Stimulated activated CD4-positive, alpha-beta T cell treated with anti-CD3 and anti-CD28 coated beads, Interleukin-1b, Interleukin-23, amount 100 ng/mL, for 48 hours (primary cell): Measurements from ENCODE around the gene TMEM192.
"Not testable (repeated sequence)": the region's sequence is repeated elsewhere in the genome, so short reads cannot be mapped to it uniquely, and the experiment has no call there.

Experiments
- DNase-seq: peaks from one replicate; pipeline ENCODE4 v3.0.0-alpha.2; 2020

TMEM192 gene

DNA sequence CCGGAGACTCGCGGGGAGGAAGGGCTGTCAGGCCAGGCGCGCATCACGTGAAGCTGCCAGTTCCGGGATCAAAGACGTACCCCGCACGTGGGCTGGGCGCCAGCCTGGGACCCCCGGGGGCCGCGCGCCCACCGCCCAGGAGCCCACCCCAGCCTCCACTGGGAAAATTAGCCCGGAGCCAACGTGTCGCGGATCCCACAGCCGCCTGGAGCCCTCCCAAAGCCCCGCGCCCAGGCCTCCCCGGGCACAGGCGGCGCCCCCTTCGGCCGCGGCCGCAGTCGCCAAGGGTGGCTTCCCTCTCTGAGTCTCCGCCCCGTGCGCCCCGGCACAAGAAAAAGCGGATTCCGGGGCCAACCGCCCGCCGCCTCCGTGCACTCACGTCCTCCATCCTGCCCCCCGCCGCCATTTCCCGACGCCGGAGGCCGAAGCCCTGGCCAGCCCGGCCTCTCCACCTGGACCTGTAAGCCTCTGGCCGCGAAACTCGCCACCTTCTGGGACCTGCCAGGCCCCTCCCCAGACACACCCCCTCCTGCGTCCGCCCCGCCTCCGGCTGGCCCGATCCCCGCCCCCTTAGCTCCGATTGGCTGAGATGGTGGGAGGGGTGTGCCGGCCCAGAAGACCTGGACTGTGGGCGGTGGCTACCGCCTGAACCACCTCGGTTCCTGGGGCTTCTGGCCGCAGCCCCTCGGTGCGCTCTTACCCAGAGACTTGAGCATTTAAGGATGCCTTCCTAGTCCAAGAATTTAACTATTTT, at the start of gene TMEM192:
Gene TMEM192, minus strand, starts transcription at position 493 of the 754 bp plus-strand sequence. Its CDS starts 87 bp downstream, at position 406.
- peak; percentile 91 for DNase-seq

- DNase-seq: no peak
These were observed 46.1 kb upstream of the TMEM192 start for GRCh38 chr4:165158762-165159161.

- DNase-seq: no peak
These were observed 44.2 kb upstream of the TMEM192 start for GRCh38 chr4:165156906-165157305.

- no peak for DNase-seq
These were observed 41.8 kb upstream of the TMEM192 start for GRCh38 chr4:165154482-165154881.

- DNase-seq: no peak
These were observed 39.9 kb upstream of the TMEM192 start for GRCh38 chr4:165152527-165152926.

DNA sequence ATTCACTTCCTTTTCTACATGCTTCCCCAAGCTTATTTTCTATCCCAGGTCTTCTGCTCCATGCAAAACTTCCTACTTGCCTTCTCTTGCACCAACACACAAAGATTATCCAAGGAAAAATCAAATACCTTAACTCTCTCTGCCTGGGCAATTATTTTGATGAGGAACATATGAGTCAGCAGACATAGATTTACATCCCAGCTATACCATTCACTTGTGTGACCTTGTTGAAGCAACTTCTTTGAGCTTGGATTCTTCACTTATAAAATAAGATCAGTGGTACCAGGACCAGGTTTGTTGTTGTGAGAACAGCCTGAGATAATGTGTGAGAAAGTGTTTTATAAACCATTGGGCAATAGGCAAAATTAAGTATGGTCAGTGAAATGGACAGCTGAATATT, 39.1 kb upstream of the TMEM192 start:
- no peak for DNase-seq

DNA sequence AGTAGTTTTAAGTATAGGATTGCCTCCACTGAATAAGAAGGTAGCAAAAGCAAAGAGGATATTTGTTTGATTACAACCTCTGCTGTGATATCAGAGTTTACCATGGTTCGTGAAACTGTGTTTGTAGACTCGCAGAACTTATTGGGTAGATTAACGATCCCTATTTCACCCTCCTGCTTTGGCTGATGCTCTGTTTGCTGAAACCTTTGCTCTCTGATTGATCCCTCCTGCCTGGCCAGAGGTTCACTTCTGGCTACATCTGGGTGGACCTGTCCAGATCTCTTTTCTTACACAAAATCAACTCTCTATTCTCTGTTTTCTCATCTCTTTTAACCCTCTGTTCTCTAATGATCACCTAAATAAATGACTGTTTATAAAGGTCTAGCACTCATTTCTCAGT, 37.9 kb upstream of the TMEM192 start:
- DNase-seq: no peak

GRCh38 chr4:165138843-165139242, 26.2 kb upstream of the TMEM192 start:
- no peak for DNase-seq

DNA sequence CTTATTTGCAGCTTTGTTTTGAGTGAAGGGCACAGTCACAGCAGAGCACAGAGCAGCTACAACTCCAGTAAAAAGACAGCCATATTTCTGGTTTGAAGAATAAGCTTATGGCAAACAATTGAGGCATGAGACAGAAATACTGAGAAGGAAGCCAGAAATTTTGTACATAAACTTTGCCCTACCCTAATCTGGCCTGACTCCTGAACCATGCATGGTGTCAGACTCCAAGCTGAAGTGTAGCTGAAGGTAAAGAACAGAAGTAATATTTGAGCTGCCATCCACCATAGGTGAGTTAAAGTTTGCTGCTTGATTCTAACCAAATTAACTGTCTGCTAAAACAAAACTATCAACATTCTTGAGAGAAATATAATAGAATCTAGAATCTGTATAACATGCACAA, 24.5 kb upstream of the TMEM192 start:
- DNase-seq: no peak

GRCh38 chr4:165136529-165136928, 23.9 kb upstream of the TMEM192 start:
- DNase-seq: no peak

GRCh38 chr4:165133150-165133549, 20.5 kb upstream of the TMEM192 start:
- no peak for DNase-seq

DNA sequence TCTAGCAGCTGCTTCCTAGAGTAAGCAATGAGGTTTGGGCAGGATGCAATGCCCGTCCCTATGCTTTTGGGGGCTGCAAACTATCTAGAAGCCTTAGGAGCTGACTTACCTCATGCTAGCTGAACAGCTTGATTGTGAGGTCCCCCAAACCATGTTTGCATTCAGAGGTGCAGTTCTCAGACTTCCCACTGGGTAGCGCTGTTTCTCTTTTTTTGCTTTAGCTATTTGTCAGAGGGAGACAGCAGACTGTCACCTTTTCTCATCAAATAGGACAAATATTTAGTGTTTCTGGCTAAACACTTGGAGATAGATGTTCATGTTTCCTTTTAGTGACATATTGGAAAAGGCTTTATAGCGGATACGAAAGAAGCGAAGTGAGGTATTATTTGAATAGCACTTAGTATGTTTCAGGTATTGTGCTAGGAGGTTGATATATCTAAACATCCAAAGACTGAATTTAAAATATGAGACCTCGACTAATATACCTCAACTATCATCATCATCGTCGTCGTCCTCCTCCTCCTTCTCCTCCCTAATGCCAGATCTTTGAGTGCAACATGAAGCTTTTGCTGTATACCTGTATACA, 18.7 kb upstream of the TMEM192 start:
- peak; percentile 74 for DNase-seq

- DNase-seq: no peak
These were observed 17.3 kb upstream of the TMEM192 start for GRCh38 chr4:165129924-165130323.

DNA sequence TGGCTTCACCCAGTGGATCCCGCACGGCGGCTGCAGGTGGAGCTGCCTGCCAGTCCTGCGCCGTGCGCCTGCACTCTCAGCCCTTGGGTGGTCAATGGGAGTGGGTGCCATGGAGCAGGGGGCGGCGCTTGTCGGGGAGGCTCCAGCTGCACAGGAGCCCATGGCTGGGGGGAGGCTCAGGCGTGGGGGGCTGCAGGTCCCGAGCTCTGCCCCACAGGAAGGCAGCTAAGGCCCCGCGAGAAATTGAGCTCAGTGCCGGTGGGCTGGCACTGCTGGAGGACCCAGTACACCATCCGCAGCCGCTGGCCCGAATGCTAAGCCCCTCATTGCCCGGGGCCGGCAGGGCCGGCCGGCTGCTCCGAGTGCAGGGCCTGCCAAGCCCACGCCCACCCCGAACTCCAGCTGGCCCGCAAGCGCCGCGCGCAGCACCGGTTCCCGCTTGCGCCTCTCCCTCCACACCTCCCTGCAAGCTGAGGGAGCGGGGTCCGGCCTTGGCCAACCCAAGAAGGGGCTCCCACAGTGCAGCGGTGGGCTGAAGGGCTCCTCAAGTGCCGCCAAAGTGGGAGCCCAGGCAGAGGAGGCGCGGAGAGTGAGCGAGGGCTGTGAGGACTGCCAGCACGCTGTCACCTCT, 13.3 kb upstream of the TMEM192 start:
- DNase-seq: not testable (repeated sequence)

DNA sequence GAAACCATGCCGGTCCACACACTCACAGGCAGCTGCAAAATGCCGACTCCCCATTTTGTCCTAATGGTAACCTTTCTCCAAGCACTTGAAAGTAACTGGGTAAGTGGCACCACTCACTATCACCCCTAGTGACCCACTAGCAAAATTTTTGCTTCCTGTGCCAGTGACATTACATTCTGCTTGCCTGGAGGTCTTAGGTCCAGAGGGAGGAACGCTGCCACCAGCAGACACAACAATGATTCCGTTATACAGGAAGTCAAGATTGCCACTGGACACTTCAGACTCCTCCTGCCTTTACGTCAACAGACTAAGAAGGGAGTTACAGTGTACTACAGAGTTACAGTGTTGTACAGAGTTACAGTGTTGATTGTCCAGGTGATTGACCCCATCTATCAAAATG, 11.8 kb upstream of the TMEM192 start:
- no peak for DNase-seq

DNA sequence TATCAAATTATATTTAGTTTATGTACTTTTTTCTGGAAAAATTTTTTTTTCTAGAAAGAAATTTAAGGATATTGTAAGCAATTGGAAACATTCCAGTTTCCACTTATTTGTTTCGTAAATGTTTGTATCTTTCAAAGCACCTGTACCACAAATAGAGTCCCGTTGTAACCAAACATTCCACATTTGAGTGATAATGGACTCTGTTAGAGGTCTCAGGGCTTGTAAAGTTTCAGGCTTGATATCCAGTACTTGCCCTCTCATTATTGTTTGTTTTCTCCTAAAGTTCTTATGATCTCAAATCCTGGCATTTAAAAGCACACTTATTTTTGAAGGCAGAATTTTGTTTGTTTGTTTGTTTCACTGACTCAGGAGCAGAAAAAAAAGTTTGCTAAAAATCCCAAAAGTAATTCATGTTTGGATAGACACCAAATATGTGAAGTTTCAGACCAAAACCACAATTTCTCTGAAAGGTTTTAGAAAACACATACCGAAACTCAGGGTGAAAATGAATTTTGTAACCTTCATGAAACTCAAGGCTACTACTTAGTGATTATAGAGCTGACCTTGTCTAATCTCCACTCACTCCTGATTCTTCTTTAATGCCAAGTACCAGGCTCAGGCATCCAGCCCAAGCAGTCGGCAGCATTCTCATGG, 5.7 kb upstream of the TMEM192 start:
- no peak for DNase-seq

GRCh38 chr4:165115301-165115700, 2.6 kb upstream of the TMEM192 start:
- no peak for DNase-seq

GRCh38 chr4:165111906-165112367, 723 bp downstream of the TMEM192 start:
- DNase-seq: no peak

DNA sequence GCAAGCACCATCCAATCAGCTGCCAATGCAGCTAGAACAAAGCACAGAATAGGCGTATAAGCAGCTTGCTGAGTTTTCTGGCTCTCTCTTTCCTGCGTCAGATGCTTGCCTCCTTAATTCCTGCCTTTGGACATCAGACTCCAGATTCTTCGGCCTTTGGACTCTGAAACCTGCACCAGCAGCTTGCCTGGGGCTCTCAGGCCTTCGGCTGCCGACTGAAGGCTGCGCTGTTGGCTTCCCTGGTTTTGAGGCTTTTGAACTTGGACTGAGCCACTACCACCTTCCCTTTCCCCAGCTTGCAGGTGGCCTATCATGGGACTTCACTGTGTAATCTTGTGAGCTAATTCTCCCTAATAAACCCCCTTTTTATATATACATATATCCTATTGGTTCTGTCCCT, 6.1 kb downstream of the TMEM192 start:
- DNase-seq: no peak

- DNase-seq: no peak
These were observed 11.0 kb downstream of the TMEM192 start for GRCh38 chr4:165101641-165102040.

GRCh38 chr4:165096776-165097175, 15.9 kb downstream of the TMEM192 start:
- DNase-seq: no peak

GRCh38 chr4:165095291-165095690, 17.4 kb downstream of the TMEM192 start:
- no peak for DNase-seq

DNA sequence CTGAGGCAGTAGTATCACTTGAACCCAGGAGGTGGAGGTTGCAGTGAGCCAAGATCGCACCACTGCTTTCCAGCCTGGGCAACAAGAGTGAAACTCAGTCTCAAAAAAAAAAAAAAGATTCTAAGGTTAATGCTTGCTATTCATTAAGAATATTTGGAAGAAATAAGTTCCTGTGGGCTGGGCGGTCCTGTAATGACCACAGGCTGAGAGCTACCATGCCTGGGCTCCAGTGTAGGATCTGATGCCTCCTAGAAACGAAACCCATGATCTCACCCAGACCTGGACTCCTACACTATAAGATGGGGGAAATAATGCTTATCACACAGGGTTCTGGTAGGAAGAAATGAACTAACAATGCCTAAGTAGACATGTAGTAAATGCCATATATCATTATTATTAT, 17.8 kb downstream of the TMEM192 start:
- DNase-seq: no peak

DNA sequence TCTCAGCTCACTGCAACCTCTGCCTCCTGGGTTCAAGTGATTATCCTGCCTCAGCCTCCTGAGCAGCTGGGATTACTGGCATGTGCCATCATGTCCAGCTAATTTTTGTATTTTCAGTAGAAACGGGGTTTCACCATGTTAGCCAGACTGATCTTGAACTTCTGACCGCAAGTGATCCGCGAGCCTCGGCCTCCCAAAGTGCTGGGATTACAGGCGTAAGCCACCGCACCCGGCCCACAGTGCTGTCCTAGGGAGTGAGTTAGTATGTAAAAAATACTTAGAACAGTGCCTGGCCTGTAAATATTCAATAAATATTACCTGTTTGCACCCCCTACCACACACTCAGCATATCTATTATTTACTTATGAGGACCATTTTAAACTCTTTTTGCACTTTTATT, 20.5 kb downstream of the TMEM192 start:
- not testable (repeated sequence) for DNase-seq
